ENCODE measurements around the gene GLIS1.
A peak's percentile ranks its signal among the peaks of the same experiment; 100 is the strongest.

Gene GLIS1

GRCh38 chr1:53514436-53514835 lies 224.5 kb downstream of the GLIS1 start:
- DNase-seq: no peak

DNA sequence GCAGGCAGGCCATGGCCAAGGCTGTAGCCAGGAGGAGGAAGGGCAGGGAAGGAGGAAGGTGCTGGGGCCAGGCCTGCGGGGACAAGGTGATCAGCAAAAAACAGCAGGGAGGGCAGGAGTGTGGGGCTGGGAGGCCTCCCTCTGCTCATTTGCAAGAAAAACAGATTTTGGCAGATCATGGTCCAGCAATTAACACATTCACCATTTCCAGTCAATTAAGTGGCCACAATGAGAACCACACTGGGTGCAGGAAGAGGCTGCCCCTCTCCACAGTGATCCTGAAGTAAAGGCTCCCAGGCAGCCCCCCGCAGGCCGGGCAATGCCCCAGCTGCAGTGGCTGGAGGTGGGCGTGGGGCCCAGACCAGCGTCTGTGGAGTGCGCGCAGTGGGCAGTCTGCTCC lies 225.1 kb downstream of the GLIS1 start:
- no peak for DNase-seq

DNA sequence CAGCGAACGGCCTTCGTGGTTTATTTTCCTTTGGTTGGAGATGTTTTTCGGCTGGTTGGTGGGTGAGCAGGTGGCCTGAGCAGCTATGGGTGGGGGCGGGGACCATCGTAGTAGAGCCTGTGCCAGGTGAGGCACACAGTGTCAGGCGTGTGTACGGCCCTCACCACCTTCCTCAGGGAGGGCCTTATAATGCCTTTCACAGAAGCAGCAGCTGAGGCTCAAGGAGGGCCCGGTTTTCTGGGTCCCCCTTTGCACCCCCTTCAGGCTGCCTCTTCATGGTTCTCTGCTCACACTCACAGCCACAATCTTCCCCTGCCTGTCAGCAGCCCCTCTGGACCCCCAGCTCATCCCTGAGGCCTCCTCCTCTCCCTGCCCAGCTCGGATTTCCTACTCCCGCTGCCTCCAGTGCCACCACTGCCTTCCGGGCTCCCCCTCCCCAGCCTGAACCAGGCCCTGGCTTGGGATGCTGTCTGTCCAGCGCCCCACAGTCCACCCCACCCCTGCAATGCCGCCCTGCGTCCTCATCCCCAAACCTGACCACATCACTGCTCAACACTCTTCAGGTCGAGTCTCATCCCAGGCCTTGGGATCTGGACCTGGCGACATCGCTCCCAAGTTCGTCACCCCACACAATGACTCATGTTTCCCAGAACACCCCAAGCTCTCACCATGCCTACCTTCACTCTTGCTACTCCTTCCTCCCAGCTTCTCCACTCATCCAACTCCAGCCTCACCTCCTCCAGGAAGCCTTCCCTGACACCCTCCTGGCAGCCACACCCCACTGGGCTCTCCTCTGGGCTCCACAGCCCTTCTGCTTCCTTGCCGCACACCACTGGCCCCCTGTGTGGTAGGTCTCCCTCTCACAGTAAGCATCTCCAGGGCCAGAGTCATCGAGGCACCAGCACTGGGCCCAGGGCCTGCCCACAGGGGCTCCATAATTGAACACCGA lies 225.9 kb downstream of the GLIS1 start:
- DNase-seq: peak; percentile 38

GRCh38 chr1:53511933-53512806 lies 226.8 kb downstream of the GLIS1 start:
- DNase-seq: peak; percentile 38

GRCh38 chr1:53511323-53511932 lies 227.5 kb downstream of the GLIS1 start:
- DNase-seq: no peak

GRCh38 chr1:53510215-53510614 lies 228.7 kb downstream of the GLIS1 start:
- DNase-seq: no peak

DNA sequence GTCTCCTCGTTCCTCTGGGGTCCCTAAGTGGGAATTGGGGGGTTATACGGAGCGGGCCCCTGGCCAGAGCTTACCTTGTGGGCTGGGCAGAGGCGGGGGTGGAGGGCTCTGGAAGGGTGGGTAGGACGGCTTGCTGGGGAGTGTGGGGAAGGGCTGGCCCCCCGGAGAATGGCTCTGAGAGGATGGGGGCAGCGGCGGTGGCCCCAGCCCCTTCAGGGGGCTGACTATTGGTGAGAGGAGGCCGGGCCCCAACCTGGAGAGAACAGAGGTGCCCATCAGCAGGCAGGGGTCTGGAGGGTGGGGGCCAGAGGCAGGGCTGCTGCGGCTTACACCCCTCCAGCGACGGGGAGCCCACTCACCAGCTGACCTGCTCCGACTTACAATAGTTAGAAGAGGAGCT lies 229.2 kb downstream of the GLIS1 start:
- no peak for DNase-seq

DNA sequence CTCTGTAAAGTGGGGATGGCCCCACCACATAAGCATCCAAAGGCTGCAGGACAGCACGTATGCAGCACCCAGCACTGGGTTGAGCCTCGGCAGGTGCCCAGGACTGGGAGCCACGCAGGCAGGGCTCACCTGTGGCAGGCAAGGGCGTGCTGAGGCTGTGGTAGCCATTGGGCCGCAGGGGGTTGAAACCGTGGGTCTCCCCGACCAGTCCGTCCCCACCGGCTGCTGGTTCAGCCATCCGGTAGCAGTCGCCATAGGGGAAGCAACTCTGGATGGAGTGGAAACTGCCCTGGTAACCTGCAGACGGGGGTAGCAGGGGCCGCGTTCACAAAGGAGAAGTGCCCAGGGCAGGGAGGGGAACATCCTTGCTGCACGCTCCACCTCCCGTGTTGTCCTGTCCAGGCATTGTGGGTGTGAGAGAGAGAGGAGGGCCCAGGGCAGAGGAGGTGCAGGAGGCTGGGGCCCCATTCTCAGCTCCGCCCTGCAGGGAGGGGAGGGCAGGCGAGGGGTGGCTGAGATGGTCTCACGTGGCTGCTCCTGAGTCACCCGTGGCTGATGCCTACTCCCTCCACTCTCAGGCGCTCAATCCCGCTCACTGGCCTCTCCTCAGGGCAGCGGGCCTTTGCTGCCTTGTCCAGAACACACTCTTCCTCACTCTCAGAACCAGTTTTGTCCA lies 229.8 kb downstream of the GLIS1 start:
- peak; percentile 73 for DNase-seq

- DNase-seq: no peak
Measured at GRCh38 chr1:53508056-53508990, 230.6 kb downstream of the GLIS1 start.

- DNase-seq: no peak
Measured at GRCh38 chr1:53507116-53507820, 231.7 kb downstream of the GLIS1 start.

- no peak for DNase-seq
Measured at GRCh38 chr1:53506355-53507050, 232.5 kb downstream of the GLIS1 start.

- no peak for DNase-seq
Measured at GRCh38 chr1:53505891-53506290, 233.1 kb downstream of the GLIS1 start.

DNA sequence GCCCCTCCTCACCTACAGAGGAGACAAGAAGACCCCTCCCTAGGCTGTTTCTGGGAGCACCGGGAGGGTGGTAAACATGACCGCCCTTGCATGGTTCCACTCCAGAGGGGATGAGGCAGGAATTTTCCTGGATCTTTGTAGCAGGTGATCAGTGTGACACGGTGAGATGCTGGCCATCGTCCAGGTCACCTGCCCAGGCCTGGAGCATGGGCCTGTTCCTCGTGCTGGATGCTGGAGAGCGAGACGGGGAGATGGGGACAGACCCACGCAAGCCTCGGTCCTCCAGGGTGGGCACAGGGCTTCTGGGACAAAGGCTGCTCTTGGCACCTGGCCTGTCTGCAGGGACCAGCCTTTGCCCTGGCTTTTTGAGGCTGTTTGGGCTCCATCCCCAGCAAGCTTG lies 233.6 kb downstream of the GLIS1 start:
- DNase-seq: peak; percentile 38

DNA sequence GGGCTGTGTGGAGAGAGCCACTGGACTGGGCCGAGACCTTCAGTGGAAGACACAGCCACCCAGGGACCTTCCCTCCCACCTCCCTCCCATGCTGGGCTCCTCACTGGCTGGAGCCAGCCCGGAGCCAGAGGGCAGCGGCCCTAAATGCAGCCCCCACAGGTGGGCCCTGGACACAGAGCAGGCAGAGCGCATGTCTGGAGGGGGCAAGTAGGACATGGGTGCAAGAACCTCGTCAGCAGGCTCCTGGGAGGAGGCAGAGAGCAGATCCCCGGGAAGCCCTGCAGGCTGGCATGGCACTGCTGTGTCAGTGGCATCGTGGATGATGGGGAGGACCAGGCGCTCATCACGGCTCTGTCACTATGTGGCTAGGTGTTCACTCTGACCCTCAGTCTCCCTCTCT lies 234.1 kb downstream of the GLIS1 start:
- no peak for DNase-seq

GRCh38 chr1:53503433-53504217 lies 235.3 kb downstream of the GLIS1 start:
- DNase-seq: no peak

DNA sequence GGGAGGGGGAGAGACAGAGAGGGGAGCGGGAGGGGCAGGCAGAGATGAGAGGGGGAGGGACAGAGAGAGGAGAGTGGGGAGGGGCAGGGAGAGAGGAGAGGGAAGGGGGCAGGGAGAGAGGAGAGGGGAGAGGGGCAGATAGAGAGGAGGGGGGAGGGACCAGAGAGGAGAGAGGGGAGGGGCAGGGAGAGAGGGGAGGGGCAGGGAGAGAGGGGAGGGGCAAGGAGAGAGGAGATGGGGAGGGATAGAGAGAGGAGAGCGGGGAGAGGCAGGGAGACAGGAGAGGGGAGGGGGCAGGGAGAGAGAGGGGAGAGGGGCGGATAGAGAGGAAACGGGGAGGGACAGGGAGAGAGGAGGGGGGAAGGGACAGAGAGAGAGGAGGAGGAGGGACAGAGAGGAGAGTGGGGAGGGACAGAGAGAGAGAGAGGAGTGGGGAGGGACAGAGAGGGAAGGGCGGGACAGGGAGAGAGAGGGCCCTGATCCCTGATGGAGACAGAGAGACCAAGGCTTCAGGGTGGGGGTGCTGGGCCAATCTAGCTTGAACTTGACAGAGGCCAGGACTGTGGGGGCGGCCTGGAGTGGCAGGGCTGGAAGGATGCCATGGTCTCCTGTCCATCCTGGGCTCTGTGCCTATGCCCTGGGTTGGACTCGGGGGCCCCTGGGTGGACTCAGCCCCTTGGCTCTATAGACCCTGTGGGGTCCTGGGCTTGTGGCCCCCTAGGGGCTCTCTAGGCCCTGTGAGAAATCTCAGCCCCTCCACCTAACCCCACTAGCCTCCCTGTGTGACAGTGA lies 236.1 kb downstream of the GLIS1 start:
- DNase-seq: peak; percentile 35

DNA sequence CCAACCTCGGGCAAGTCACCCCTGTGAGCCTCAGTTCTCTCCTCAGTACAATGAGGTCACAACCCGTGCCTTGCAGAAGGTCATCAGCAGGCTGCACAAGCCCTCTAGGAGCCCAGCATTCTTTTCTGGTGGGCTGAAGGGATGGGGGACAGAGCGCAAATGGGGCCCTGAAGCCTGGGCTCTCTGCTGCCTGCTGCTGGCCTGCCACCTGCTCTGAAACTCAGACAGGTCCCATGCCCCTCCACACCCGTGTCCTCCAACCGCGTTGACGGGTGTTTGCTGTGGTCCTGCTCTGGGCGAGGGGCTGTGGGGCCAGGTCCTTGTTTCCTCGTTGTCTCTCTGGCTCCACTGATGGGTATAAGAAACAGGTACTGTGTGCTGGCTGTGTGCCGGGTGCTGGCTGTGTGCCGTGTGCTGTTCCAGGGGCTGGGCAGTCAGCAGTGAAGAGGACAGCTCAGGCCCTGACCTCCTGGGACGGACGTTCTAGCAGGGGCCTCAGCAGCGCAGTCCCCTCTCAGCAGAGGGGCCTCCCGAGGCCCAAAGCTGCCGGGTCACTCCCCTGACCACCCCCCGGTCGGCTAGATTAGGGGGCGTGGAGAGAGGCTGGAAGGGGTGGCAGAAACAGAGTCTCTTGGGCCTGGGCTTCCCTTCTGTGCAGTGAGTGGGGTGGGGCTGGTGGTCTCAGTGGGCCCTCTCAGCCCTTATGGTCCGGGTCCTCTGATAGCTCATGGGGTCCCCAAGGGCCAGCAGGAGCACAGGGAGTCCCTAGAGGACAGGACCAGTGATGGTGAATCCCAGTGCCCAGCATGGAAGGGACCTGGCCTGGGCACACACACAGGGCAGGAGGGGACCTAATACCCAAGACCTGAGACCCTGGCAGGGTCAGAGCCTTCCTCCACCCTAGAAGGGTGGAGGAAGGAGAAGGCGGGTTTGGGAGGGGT lies 237.6 kb downstream of the GLIS1 start:
- DNase-seq: no peak
